M059J (cell line): Measurements from ENCODE around the gene PSD2. TPM values are rescaled to one million over a fixed set of nuclear protein-coding genes. Genes with fewer than 3 reads are reported as not detected.

ENCODE experiments used
- DNase-seq: peaks from one replicate; pipeline ENCODE4 v3.0.0-alpha.2; 2012; ENCODE audit warnings: low read depth
- total RNA-seq: library from RNA; depleted of rRNA; stranded (reverse); fragments of >200 nt; shearing (Covaris generic); gene quantifications from 2 replicates; pipeline ENCODE4 v1.2.3, GENCODE V29; 2014

Gene PSD2
- total RNA-seq, 1 experiment from 2014 or later, result 0.15 TPM

GRCh38 chr5:139763280-139763929 lies 32.2 kb upstream of the PSD2 start:
- DNase-seq, result no peak

DNA sequence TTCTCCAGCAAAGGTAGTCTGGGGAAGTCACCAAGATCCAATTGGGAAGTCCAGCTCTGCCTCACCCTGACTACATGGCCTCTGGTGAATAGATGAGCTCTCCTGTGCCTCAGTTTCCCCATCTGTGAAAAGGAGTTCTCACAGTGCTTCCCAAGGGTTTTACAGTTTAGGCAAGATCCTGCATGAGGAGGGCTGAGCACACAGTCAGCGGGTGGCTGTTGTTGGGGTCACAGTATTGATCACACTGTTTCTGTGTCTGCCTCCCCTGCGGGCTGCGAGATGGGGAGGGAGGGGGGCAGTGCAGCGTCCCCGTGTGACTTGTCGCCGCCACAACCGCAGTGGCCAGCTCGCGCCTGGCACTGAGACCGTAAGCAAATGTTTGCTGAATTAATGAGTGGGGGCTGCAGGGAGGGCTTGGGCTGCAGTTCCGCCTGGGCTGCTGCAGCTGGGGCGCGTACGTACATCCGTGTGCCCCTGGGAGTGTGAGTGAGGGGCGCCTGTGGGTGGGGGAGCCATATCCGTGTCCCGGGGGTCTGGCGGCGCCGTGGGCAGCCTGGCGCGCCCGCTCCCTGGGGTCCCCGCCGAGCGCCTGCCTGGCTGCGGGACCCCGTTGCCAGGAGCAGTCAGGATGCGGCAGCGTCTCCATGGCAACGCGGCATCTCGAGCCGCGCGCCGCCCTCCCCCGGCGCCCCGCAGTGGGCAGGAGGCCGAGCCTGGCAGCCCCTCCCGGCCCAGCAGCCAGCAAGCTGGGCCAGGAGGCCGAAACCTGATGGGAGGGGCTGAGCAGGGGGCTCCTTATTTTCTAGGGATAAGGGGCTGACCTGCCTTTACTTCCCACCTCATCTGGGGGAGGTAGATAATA lies 31.4 kb upstream of the PSD2 start:
- DNase-seq, result no peak

DNA sequence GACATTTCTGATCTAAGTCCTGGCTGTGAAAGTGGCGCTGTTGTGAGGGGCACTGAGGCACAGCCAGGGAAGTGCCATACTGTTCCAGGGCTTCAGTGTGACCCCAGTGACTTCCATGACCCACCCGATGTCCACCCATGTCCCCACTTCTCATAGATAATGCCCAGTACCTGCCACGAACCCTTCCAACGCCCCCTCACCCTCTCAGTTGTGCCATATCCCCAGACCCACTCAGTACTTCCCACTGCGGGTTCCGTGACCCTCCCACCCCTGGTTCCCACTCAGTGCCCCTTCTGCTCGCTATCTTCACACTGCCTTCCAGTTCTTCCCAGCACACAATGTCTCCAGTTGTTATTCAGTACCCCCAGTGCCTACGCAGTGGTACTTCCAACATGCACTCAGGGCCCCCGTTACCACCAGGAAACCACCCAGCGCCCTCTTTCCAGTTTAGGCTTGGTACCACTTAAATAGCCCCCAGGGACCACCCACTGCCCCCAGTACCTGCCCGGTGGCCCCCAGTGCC lies 30.7 kb upstream of the PSD2 start:
- DNase-seq, result no peak

GRCh38 chr5:139765409-139766217 lies 30.0 kb upstream of the PSD2 start:
- DNase-seq, result peak; percentile 64

GRCh38 chr5:139767960-139768359 lies 27.6 kb upstream of the PSD2 start:
- no peak for DNase-seq

- peak; percentile 40 for DNase-seq
These were observed 26.7 kb upstream of the PSD2 start for GRCh38 chr5:139768807-139769465.

GRCh38 chr5:139769477-139769876 lies 26.1 kb upstream of the PSD2 start:
- no peak for DNase-seq

DNA sequence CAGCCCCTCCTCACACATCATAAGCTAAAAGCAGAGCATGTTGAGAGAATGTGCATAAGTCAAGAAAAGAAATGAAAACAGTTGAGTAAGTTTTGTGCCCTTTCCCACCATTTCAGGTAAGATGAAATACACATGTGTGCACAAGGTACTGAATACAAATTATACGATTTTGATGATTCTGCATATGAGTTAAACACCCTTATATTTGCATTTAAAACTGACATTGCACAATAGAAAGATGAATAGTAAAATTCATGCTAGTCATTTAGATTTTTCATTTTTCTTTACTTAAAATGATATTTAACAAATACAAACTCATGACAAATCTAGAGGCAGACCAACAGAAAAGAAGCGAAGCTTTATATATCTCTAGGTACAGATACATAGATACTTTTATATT lies 24.9 kb upstream of the PSD2 start:
- DNase-seq, result no peak

DNA sequence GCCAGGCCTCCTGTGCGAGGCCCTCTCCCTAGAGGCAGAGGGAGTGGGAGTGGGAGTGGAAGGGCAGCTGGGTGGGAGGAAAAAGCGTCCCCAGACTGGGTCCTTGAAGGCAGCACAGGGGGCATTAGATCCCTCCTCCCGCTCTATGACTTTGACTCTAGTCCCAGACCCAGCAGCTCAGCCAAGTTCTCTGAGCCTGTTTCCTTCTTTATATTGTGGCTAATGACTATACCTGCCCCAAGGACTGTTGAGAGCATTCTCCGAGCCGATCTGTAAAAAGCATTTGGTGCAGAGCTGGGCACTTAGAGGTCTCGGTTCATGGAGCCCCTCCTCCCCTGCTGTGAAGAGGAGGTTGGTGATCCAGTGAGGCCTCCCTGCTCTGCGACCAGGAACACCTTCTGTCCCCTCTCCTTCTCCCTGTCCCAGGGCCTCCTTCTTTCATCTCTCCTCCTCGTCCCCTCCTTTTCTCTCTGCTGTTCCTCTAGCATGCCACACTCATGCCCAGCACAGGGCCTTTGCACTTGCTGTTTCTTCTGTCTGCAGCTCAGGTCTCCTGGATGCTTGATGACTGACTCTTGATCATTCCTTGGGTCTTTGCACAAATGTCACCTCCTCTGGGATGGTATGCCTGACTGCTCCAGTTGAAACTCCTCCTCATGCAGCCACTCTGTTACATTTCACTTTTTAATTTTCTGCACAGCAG lies 23.4 kb upstream of the PSD2 start:
- DNase-seq, result no peak

- DNase-seq, result no peak
These were observed 22.5 kb upstream of the PSD2 start for GRCh38 chr5:139772927-139773690.

DNA sequence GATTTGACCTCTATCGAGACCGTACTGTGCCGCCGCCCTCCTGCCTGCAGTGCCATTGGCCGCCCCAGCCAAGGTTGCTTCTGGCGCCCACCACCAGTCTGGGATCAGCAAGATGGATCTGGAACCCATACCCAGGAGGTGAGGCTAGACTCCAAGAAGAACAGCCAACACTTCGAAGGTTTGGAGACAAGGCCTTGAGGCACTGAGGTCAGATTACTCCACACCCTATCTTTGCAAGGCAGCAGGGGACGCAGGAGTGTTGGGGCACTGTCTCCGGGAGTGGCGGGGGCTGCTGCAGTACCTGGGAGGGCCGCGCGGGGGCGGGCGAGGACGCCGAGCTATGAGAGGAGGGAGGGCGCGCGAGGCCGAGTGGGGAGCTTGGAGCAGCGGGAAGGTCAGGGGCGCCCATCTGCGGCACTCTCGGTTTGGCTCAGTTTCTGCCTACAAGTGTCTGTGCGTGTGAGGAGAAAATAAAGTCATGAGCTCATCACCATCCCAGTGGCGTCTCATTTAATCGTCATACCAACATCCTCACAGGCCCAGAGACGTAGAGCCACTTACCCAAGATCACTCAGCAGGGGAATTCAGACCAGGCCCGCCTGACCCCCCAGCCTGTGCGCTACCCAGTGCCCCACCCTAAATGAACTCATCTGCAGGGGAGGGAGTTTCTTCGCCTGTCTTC lies 20.5 kb upstream of the PSD2 start:
- DNase-seq, result peak; percentile 41

- DNase-seq, result no peak
These were observed 19.7 kb upstream of the PSD2 start for GRCh38 chr5:139775872-139776271.

DNA sequence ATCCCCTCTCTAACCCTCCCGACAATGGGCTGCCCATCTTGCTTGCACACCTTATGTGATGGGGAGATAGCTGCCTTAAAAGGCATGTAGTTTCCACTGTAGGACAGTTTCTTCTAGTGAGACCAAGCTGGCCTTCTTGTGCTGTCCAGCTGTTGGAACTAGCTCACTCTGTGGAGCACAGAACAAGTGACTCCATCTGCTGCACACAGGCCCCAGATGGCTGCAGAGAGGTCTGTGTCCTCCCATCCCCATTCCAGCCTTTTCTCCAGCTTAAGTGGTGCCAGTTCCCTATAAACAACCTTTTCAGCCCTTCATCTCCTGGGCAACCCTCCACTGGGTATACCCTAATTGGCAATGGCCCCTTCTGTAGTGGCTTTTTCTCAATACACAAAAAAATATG lies 18.7 kb upstream of the PSD2 start:
- DNase-seq, result no peak

DNA sequence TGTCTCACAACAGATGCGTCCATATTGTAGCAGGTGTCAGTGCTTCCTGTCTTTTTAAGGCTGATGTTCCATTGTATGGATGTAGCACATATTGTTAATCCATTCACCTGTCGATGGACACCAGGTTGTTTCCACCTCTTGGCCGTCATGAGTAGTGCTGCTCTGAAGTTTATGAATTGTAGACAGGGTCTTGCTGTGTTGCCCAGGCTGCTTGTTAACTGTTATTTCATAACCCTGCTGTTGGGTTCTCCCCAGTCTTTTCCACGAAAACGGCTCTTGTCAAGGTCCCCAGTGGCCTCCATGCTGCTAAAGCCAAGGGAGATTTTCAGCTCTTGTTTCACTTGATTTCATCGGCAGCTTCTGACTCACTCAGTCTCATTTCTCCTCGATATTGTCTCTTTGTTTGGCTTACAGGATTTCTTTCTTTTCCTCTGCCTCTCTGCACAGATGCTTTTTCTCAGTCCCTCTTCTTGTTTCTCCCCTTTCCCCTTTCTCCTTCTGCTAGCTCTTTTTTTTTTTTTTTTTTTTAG lies 12.1 kb upstream of the PSD2 start:
- no peak for DNase-seq

GRCh38 chr5:139784488-139784887 lies 11.1 kb upstream of the PSD2 start:
- no peak for DNase-seq

- DNase-seq, result no peak
These were observed 8.4 kb upstream of the PSD2 start for GRCh38 chr5:139787257-139787567.

GRCh38 chr5:139787568-139788293 lies 7.9 kb upstream of the PSD2 start:
- DNase-seq, result peak; percentile 68

GRCh38 chr5:139788294-139788910 lies 7.2 kb upstream of the PSD2 start:
- DNase-seq, result no peak
